ENCODE data around the gene GPBP1. TPM values are rescaled to one million over a fixed set of nuclear protein-coding genes. Genes with fewer than 3 reads are reported as not detected.

The GPBP1 gene
- total and polyA plus RNA-seq, 2 experiments from 2014 or later, result 49.0 to 86.1 TPM

DNA sequence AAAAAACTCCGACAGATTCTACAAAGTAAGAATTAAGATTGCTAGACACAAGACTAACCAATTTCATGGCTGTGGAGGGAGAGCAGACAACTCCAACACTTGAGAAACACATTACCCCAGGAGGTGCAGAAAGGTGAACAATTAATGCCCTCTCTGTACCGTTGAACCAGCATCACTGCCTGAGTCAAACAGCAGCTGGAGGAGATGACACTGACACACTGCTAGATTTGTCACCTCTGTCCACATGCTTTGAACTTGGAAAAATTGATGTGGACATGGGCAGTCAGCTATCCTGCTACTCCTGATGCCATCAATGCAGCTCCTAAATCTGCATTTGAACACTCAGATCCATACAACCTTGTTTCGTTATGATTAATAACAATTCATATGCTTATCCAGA, 51.7 kb downstream of the GPBP1 start:
- Histone ChIP-seq H3K79me2 (peaks cover 94% of the 10 kb centered on the region), H3K4me2 (no peak overlapping the region), H3K27me3 (no peaks in the 10 kb centered on the region), H4K20me1 (ENCODE audit: insufficient read depth, poor library complexity, severe bottlenecking) (peaks cover 60% of the 10 kb centered on the region), H3K4me1 (ENCODE audit: insufficient read depth) (no peaks in the 10 kb centered on the region), H3K27ac (no peak overlapping the region), H2AFZ (no peak overlapping the region), H3K4me3 (no peak overlapping the region), H3K9me3 (ENCODE audit: low read depth) (no peaks in the 10 kb centered on the region), H3K9me2 (replicated peaks; ENCODE audit: insufficient read depth) (no peaks in the 10 kb centered on the region), H3K36me3 (replicated peaks; ENCODE audit: insufficient read depth, low read depth) (no peaks in the 10 kb centered on the region)
- TF ChIP-seq, protein P1, sequence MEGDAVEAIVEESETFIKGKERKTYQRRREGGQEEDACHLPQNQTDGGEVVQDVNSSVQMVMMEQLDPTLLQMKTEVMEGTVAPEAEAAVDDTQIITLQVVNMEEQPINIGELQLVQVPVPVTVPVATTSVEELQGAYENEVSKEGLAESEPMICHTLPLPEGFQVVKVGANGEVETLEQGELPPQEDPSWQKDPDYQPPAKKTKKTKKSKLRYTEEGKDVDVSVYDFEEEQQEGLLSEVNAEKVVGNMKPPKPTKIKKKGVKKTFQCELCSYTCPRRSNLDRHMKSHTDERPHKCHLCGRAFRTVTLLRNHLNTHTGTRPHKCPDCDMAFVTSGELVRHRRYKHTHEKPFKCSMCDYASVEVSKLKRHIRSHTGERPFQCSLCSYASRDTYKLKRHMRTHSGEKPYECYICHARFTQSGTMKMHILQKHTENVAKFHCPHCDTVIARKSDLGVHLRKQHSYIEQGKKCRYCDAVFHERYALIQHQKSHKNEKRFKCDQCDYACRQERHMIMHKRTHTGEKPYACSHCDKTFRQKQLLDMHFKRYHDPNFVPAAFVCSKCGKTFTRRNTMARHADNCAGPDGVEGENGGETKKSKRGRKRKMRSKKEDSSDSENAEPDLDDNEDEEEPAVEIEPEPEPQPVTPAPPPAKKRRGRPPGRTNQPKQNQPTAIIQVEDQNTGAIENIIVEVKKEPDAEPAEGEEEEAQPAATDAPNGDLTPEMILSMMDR (IDR thresholded peaks at IDR 0.05; ENCODE audit: poor library complexity), result no peak
- WGBS (ENCODE audit: low lambda C conversion rate, missing lambda C conversion rate), result 94% methylated on average over 3 of the region's 3 CpGs
- DNase-seq (ENCODE audit: low spot score), result no peak

DNA sequence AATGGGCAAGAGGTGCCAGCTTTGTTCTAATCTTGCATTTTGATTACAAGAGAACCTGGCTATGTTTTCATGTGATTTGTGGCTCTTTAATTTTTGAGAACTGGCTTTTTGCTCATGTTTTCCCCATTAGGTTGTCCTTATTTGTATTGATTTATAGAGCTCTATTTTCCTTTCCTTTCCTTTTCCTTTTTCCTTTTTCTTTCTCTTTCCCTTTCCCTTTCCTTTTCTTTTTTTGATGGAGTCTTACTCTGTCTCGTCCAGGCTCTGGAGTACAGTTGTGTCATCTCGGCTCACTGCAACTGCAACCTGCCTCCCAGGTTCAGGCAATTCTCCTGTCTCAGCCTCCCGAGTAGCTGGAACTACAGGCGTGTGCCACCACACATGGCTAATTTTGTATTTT, 55.5 kb downstream of the GPBP1 start:
- Histone ChIP-seq H3K27ac (no peak overlapping the region), H3K4me3 (no peak overlapping the region), H3K9me2 (replicated peaks; ENCODE audit: insufficient read depth) (no peaks in the 10 kb centered on the region), H3K9me3 (ENCODE audit: low read depth) (no peaks in the 10 kb centered on the region), H3K4me2 (no peak overlapping the region), H3K36me3 (replicated peaks; ENCODE audit: insufficient read depth, low read depth) (no peaks in the 10 kb centered on the region), H3K4me1 (ENCODE audit: insufficient read depth) (no peaks in the 10 kb centered on the region), H2AFZ (no peak overlapping the region), H3K79me2 (peaks cover 87% of the 10 kb centered on the region), H3K27me3 (no peaks in the 10 kb centered on the region), H4K20me1 (ENCODE audit: insufficient read depth, poor library complexity, severe bottlenecking) (peaks cover 34% of the 10 kb centered on the region)
- 97% methylated on average over 4 of the region's 4 CpGs for WGBS (ENCODE audit: low lambda C conversion rate, missing lambda C conversion rate)
- DNase-seq (ENCODE audit: low spot score), result no peak
- TF ChIP-seq, protein P1 (IDR thresholded peaks at IDR 0.05; ENCODE audit: poor library complexity), result no peak
- no peak for TF ChIP-seq EZH2 (IDR thresholded peaks at IDR 0.05; ENCODE audit: borderline replicate concordance)
- TF ChIP-seq EZH2phosphoT487 (IDR thresholded peaks at IDR 0.05; ENCODE audit: low read depth, severe bottlenecking, unreplicated experiment), result no peak

DNA sequence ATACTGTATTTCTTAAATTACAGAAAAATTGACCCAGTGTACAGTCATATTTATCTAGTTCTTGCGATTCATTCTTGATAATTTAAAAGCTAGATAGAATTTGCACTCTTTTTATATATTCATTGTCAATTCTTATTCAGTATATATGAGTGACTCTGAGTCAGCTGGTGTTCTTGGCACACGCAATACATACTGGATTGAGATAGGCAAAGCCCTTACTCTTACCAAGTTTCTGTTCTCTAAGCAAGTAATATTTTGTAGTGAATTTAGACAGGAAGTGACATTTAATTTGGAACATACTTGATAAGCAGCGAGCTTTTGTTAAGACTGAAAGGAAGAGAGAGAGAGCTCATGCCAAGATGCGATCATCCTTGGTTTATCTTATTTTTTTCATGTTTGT, 57.7 kb downstream of the GPBP1 start:
- Histone ChIP-seq H2AFZ (no peak overlapping the region), H3K4me1 (ENCODE audit: insufficient read depth) (no peaks in the 10 kb centered on the region), H3K4me2 (no peak overlapping the region), H3K4me3 (no peak overlapping the region), H3K27me3 (no peaks in the 10 kb centered on the region), H3K9me2 (replicated peaks; ENCODE audit: insufficient read depth) (no peaks in the 10 kb centered on the region), H4K20me1 (ENCODE audit: insufficient read depth, poor library complexity, severe bottlenecking) (peaks cover 28% of the 10 kb centered on the region), H3K36me3 (replicated peaks; ENCODE audit: insufficient read depth, low read depth) (no peaks in the 10 kb centered on the region), H3K27ac (peak overlapping the region; percentile 79), H3K79me2 (peaks cover 90% of the 10 kb centered on the region), H3K9me3 (ENCODE audit: low read depth) (no peaks in the 10 kb centered on the region)
- TF ChIP-seq, protein P1 (IDR thresholded peaks at IDR 0.05; ENCODE audit: poor library complexity), result no peak
- TF ChIP-seq EZH2 (IDR thresholded peaks at IDR 0.05; ENCODE audit: borderline replicate concordance) (no peak), EZH2phosphoT487 (IDR thresholded peaks at IDR 0.05; ENCODE audit: low read depth, severe bottlenecking, unreplicated experiment) (no peak)
- DNase-seq (ENCODE audit: low spot score), result no peak
- WGBS (ENCODE audit: low lambda C conversion rate, missing lambda C conversion rate), result 96% methylated on average over 4 of the region's 4 CpGs

All from hepatocyte (in vitro differentiated cells).